Right renal pelvis (tissue), 4 donors: ENCODE measurements around the gene ZMYM4. TPM values are rescaled to one million over a fixed set of nuclear protein-coding genes. Genes with fewer than 3 reads are reported as not detected.

ENCODE experiments used
- DNase-seq, 4 donors: peaks; one replicate each; pipeline ENCODE4 v3.0.0-alpha.2; 2013; ENCODE audit warnings: low read depth in 4 of 4, low spot score in 3 of 4, missing footprints in 1 of 4
- polyA plus RNA-seq, 4 donors: library from polyadenylated mRNA; unstranded; fragments of 120-200 nt; gene quantifications; one replicate each; pipeline ENCODE4 v1.2.1, GENCODE V29; 2013; ENCODE audit not compliant: insufficient read length in 4 of 4

The ZMYM4 gene
- polyA plus RNA-seq, 4 donors = 64.0 to 80.3 (median 77.3) TPM

DNA sequence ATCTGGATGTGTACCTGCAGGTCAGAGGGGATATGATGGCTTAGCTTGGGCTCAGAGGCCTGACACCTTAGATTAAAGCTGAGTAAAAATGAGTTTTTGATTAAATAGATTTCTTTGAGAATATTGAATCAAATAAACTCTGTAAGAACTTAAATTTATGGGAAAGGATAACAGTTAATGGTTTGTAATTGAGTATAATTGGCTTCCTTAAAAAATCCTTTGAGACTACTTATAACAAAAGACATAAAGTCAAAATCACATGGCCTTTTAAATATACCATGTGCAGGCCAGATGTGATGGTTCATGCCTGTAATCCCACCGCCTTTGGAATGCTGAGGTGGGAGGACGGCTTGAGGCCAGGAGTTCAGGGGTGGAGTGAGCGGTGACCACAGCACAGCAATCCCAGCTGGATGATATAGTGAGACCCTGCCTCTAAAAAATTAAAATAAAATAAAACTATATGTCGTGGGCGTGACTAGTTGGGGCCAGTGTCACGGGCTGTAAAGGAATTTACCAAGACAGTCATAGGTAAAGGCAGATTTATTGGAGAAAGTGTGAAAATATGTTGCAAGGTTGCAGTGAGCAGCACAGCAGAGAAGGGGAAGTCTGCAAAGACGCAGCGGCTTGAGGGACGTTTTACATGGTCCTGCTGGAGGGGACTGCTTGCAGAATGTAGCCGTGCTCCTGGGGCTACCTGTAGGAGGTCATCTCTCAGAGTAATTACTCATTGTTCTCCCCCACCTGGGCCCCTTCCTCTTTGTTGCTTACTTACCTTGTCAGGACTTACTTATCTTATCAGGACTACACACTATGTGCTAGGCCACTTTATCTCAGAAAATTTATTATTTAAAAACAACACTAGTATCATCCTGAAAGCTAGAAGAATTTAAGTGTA is 122.3 kb downstream of the ZMYM4 start:
- no peak for DNase-seq

GRCh38 chr1:35394386-35394785 is 125.9 kb downstream of the ZMYM4 start:
- DNase-seq = no peak

DNA sequence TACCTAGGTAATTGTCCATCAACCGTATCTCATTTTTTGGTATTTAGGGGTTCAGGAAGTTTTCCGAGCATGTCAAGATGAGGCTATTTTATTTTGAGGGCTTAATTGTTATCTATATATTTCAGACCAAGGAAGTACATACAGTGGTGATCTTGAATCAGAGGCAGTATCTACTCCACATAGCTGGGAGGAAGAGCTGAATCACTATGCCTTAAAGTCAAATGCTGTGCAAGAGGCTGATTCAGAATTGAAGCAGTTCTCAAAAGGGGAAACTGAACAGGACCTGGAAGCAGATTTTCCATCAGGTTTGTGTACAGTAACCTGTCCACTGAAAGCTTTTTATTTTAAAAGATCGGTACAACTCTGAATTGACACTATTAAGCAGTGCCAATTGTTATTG is 130.2 kb downstream of the ZMYM4 start:
- DNase-seq = no peak

DNA sequence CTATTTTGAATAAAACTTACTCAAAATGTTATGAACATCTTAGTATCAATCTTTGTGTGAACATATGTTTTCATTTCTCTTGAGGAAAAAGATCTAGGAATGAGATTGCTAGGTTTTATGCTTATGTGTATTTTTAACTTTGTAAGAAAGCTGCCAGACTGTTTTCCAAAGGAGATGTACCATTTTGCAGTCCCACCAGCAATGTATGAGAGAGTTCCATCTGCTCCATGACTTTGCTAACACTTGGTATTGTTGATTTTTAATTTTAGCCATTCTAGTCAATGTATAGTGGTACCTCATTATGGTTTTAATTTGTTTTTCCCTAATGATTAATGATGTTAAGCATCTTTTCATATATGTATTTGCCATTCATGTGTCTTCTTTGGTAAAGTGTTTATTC is 132.5 kb downstream of the ZMYM4 start:
- no peak for DNase-seq

- no peak for DNase-seq
These were observed 137.6 kb downstream of the ZMYM4 start for GRCh38 chr1:35406103-35406502.

DNA sequence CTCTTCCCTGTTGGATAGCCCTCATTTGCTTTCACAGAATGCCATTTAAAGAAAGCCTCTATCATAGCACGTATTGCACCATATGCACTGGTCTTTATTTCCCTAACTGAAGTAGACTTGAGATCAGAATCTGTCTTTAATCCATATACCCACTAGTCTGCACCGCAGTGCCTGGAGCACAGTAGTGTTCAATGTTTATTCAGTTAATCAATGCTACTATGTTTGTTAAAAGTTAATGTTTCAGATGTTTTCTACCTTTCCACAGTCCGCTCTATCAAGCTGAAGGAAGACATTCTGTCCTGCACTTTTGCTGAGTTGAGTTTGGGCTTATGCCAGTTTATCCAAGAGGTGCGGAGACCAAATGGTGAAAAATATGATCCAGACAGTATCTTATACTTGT is 139.2 kb downstream of the ZMYM4 start:
- no peak for DNase-seq

DNA sequence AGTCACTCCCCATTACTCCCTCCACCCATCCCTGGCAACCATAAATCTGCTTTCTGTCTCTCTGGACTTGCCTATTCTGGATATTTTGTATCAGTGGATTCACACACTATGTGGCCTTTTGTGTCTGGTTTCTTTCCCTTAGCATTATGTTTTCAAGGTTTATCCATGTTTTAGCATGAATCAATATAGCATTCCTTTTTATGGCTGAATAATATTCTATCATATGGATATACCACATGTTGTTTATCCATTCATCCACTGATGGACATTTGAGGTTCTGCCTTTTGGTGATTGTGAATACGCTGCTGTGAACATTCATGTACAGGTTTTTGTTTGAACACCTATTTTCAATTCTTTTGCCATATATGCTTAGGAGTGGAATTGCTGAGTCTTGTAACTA is 140.4 kb downstream of the ZMYM4 start:
- DNase-seq = no peak

- DNase-seq = no peak
These were observed 157.6 kb downstream of the ZMYM4 start for GRCh38 chr1:35426097-35426586.

DNA sequence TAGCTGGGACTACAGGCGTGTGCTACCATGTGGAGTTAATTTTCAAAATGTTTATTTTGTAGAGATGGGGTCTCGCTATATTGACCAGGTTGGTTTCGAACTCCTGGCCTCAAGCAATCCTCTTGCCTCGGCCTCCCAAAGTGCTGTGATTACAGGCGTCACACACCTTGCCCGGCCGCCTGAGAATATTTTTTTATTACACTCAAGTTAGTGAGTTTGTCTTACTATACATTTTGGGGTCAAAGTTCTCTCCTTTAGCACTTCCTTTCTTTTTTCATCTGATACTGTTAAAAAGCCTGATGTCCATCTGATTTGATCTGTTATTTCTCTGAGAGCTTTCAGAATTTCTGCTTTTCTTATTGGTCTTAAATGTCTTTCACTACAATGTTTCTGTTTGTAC is 159.9 kb downstream of the ZMYM4 start:
- no peak for DNase-seq

GRCh38 chr1:35430762-35431161 is 162.3 kb downstream of the ZMYM4 start:
- DNase-seq = no peak

DNA sequence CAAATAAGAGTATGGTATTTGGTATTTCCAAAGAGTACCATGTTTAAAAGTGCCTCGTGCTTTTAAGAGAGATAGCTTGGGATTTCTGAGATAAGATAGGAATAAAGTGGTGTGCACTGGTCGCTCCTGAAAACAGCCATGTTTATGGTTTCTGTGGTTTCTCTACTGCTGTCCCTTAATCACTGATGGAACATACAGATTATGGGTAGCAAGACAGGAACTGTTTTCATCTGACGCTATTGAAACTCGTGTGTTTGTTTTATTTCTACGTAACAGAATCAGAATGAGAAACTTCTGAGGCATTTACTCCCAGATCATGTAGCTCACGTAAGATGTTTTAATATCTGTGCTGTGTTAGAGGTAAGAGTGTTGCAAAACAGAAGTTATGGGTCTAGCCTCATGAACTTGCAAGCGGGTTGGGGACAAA is 162.7 kb downstream of the ZMYM4 start:
- no peak for DNase-seq

GRCh38 chr1:35432231-35432630 is 163.7 kb downstream of the ZMYM4 start:
- no peak for DNase-seq

DNA sequence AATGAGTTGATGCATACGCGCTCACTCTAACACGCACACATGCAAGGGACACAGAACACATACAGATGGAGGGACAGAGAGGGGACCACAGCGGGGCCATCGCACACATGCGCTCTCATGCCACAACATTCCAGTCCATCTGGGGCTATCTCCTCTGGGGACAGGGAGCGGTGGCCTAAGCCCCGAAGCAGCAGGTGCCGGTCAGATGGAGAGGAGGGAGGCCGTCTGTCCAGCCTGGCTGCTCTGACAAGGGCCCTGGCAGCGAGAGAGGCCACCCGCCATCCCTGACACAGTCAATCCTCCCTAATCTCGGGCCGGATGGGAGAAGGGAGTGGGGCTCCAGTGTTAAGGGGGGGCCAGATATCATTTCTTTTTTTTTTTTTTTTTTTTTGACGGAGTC is 165.2 kb downstream of the ZMYM4 start:
- no peak for DNase-seq

GRCh38 chr1:35434703-35435102 is 166.2 kb downstream of the ZMYM4 start:
- DNase-seq = no peak

GRCh38 chr1:35436078-35436477 is 167.6 kb downstream of the ZMYM4 start:
- no peak for DNase-seq

DNA sequence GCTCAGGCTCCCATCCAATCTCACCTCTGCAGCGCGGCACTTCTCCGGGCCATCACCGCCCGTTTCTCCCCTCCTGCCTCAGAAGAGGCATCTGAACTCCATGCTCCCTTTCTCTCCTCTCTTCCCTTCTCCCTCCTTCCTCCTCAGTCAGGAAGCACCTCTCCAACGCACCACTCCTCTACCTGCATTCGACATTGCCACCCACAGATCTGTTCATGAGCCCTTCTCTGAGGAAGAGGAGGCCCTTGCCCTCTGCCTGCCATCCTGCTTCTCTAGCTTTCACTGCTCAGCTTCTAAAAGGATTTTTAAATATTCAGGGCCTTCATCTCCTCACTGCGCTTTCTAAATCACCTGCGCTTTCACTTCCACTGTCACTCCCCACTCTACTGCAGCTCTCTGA is 168.7 kb downstream of the ZMYM4 start:
- no peak for DNase-seq

GRCh38 chr1:35439626-35440025 is 171.1 kb downstream of the ZMYM4 start:
- DNase-seq = no peak

DNA sequence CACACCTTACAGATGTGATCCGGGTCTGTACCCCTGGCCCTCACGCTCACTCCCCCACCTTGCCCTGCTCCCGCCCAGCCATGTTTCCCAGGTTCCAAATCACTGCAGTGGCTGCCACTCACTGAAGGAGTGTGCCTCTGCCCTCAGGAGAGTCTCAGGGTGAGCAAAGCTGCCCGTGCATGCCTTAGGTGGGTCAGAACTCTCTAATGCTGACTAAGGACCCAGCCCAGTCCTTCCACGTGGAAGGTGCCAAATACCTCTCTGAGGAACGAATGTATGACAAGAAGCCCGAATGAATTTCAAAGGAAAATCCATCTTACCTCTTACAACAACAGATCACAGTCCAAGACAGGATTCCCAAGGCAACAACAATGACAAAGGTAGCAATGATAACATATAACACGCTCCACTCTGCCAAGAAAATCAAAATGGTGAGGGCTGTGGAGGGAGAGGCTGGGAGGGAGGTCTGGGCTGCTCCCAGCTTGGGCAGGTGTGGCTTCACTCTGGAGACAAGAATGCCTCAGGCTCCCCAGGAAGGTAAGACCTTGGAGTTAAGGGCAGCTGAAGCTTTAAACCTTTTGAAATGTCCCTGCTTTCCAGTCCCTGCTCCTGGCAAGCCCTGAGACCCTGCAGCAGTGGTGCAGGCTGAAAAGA is 173.5 kb downstream of the ZMYM4 start:
- no peak for DNase-seq

DNA sequence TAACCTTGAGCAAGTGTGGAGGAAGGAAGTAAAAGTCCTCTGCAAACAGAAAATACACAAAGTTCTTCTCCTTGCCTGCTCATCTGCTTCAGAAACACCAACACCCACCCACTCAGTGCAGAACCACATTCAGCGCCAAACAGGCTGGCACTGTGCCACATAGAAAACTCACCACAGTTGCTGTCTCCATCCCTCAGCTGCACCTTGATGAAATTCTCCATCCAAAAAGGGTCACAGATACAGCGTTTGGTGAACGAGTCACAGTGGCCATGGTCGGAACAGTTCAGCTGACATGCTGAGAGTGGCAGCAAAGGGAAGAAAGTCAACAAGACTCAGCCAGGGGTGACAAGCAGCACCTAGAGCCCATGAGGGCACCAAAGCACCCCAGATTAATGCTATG is 174.2 kb downstream of the ZMYM4 start:
- no peak for DNase-seq

GRCh38 chr1:35443768-35444518 is 175.4 kb downstream of the ZMYM4 start:
- no peak for DNase-seq

- DNase-seq = no peak
These were observed 175.9 kb downstream of the ZMYM4 start for GRCh38 chr1:35444519-35444774.

- no peak for DNase-seq
These were observed 178.8 kb downstream of the ZMYM4 start for GRCh38 chr1:35447278-35447677.
